Measurements from ENCODE around the gene DNAJC7.

GRCh38 chr17:41974658-41975057, 42.6 kb downstream of the DNAJC7 start:
- TF ChIP-seq, protein P1, sequence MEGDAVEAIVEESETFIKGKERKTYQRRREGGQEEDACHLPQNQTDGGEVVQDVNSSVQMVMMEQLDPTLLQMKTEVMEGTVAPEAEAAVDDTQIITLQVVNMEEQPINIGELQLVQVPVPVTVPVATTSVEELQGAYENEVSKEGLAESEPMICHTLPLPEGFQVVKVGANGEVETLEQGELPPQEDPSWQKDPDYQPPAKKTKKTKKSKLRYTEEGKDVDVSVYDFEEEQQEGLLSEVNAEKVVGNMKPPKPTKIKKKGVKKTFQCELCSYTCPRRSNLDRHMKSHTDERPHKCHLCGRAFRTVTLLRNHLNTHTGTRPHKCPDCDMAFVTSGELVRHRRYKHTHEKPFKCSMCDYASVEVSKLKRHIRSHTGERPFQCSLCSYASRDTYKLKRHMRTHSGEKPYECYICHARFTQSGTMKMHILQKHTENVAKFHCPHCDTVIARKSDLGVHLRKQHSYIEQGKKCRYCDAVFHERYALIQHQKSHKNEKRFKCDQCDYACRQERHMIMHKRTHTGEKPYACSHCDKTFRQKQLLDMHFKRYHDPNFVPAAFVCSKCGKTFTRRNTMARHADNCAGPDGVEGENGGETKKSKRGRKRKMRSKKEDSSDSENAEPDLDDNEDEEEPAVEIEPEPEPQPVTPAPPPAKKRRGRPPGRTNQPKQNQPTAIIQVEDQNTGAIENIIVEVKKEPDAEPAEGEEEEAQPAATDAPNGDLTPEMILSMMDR (IDR thresholded peaks at IDR 0.05; ENCODE audit: low read length), result no peak
- TF ChIP-seq EZH2 (optimal IDR thresholded peaks at IDR 0.05; ENCODE audit: low read depth, low read length) (no peak), EZH2phosphoT487 (IDR thresholded peaks at IDR 0.05; ENCODE audit: low read length) (no peak)
